ENCODE data around the gene RNF113B.

GRCh38 chr13:98208606-98209005 is 31.5 kb upstream of the RNF113B start:
- TF ChIP-seq, protein P1, sequence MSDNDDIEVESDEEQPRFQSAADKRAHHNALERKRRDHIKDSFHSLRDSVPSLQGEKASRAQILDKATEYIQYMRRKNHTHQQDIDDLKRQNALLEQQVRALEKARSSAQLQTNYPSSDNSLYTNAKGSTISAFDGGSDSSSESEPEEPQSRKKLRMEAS (IDR thresholded peaks at IDR 0.05) = no peak
- no peak for TF ChIP-seq KDM1A (IDR thresholded peaks at IDR 0.05; ENCODE audit: low read depth)
- TF ChIP-seq MAFK (IDR thresholded peaks at IDR 0.05; ENCODE audit: partially characterized antibody) = no peak
- TF ChIP-seq EP300 (IDR thresholded peaks at IDR 0.05) = no peak
